ENCODE measurements around the gene GET4.
A peak's percentile ranks its signal among the peaks of the same experiment; 100 is the strongest.
"Not testable (repeated sequence)": the region's sequence is repeated elsewhere in the genome, so short reads cannot be mapped to it uniquely, and the experiment has no call there.

Gene GET4

DNA sequence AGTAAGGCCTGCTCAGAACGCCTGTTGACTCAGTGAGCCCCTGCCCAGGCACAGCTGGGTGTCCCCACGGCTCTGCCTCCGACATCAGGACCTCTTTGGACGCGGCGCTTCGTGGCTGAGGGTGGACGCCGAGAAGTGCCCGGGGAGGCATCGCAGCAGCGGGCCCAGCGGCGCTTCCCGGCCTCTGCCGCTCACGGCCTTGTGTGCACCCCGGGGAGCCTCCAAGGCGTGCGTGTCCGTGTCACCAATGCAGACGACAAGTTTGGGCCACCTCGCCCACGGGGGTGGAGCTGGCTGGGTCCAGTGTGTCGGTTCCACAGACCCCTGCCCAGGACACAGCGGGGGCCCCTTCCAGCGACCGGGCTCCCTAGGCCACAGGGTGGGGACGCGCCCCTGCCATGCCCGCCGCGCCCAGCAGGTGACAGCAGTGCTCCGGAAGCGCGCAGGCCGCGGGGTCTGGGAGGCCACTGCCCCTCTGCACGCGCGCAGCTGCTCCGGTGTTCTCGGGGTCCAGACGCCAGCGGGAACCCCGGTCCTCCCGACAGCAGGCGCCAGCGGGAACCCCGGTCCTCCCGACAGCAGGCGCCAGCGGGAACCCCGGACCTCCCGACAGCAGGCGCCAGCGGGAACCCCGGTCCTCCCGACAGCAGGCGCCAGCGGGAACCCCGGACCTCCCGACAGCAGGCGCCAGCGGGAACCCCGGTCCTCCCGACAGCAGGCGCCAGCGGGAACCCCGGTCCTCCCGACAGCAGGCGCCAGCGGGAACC is 32.4 kb downstream of the GET4 start:
- H3K27ac ChIP-seq; POLR2A ChIA-PET (ENCODE audit: low non-redundant PET): not testable (repeated sequence)
- TF ChIP-seq, protein P1, sequence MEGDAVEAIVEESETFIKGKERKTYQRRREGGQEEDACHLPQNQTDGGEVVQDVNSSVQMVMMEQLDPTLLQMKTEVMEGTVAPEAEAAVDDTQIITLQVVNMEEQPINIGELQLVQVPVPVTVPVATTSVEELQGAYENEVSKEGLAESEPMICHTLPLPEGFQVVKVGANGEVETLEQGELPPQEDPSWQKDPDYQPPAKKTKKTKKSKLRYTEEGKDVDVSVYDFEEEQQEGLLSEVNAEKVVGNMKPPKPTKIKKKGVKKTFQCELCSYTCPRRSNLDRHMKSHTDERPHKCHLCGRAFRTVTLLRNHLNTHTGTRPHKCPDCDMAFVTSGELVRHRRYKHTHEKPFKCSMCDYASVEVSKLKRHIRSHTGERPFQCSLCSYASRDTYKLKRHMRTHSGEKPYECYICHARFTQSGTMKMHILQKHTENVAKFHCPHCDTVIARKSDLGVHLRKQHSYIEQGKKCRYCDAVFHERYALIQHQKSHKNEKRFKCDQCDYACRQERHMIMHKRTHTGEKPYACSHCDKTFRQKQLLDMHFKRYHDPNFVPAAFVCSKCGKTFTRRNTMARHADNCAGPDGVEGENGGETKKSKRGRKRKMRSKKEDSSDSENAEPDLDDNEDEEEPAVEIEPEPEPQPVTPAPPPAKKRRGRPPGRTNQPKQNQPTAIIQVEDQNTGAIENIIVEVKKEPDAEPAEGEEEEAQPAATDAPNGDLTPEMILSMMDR (conservative IDR thresholded peaks at IDR 0.05; ENCODE audit: low read depth), result peak; percentile 89
- CTCF ChIA-PET, result interaction anchor here (0.5 to 2.1 kb wide), 13 partner anchors 9 to 565 kb away, joined by 3 to 7 read pairs (median 4); partner anchors contain the start of gene ADAP1
- DNase-seq (ENCODE audit: low spot score), result peak; percentile 44

- TF ChIP-seq, protein P1 (conservative IDR thresholded peaks at IDR 0.05; ENCODE audit: low read depth), result no peak
- ChIA-PET POLR2A (ENCODE audit: low non-redundant PET) (no interaction called here), CTCF (interaction anchor here (0.5 to 2.1 kb wide), 14 partner anchors 8 to 565 kb away, joined by 3 to 8 read pairs (median 5); partner anchors contain the start of genes ADAP1 and GPR146)
- peak; percentile 28 for DNase-seq (ENCODE audit: low spot score)
- no peak overlapping the region for H3K27ac ChIP-seq
Measured at GRCh38 chr7:909358-910329, 33.3 kb downstream of the GET4 start.

DNA sequence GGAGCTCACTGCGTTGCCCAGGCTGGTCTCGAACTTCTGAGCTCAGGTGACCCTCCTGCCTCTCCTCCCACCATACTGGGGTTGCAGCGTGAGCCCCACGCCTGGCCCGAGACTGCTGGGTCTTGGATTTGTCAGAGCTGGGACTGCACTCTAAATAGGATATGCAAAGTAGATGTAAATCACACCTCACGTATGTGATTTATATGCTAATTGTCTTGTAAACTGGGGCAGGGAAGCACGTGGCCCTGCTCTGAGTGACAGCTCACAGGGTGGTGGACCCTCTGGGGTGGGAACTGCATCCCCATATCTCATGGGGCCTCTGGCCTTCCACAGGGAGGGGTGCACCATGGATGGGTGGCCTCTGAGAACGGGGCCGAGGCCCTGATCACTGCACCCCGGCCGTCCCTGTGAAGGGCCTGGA is 34.1 kb downstream of the GET4 start:
- TF ChIP-seq, protein P1 (conservative IDR thresholded peaks at IDR 0.05; ENCODE audit: low read depth), result no peak
- POLR2A ChIA-PET (ENCODE audit: low non-redundant PET), result no interaction called here
- no peak for DNase-seq (ENCODE audit: low spot score)
- CTCF ChIA-PET, result interaction anchor here (0.6 to 1.3 kb wide), 5 partner anchors 44 to 270 kb away, joined by 3 to 8 read pairs (median 7); partner anchors contain the start of genes ADAP1 and GPR146
- H3K27ac ChIP-seq, result no peak overlapping the region

- DNase-seq (ENCODE audit: low spot score), result no peak
- no peak overlapping the region for H3K27ac ChIP-seq
- ChIA-PET CTCF (interaction anchor here (0.6 to 1.3 kb wide), 4 partner anchors 43 to 270 kb away, joined by 3 to 8 read pairs (median 6); partner anchors contain the start of gene ADAP1), POLR2A (ENCODE audit: low non-redundant PET) (no interaction called here)
- TF ChIP-seq, protein P1 (conservative IDR thresholded peaks at IDR 0.05; ENCODE audit: low read depth), result no peak
Measured at GRCh38 chr7:910931-911431, 34.6 kb downstream of the GET4 start.

- CTCF ChIA-PET, result no interaction called here
- H3K27ac ChIP-seq, result no peak overlapping the region
- TF ChIP-seq, protein P1 (conservative IDR thresholded peaks at IDR 0.05; ENCODE audit: low read depth), result no peak
- POLR2A ChIA-PET (ENCODE audit: low non-redundant PET), result no interaction called here
- no peak for DNase-seq (ENCODE audit: low spot score)
Measured at GRCh38 chr7:911791-912480, 35.6 kb downstream of the GET4 start.

Data from RWPE1 (cell line).